ENCODE measurements around the gene KCNQ1.

DNA sequence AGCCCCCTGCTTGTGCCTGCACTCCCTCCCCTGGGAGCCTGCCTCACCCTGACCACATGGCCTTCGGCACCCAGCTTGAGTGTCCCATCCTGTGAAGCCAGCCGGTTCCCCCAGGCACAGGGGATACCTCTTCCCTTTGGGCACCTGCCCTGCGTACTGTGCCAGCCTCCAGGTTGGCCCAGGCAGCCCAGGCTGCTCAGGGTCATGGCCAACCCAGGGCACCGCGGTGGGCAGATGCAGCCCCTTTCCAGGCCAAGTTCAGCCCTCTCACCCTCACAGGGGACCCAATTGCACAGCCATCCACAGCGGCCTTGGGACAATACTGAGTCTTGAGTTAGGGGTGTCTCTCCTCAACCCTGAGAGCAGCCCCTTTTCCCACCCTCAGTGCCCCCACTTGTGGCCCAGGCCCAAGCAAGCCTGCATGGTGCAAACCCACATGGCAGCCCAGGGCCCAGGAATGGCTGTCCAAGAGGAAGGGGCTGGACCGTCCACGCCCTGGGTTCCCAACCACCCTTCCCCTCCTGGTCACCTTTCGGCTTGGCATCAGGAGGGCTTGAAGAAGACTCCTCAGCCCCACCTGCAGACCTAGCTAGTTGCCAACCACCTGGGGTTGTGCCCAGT, 353.0 kb downstream of the KCNQ1 start:
- TF ChIP-seq EZH2 (IDR thresholded peaks at IDR 0.05; ENCODE audit: borderline replicate concordance, insufficient read depth, low read length, poor library complexity, severe bottlenecking) = no peak
- TF ChIP-seq TAF1 (IDR thresholded peaks at IDR 0.05; ENCODE audit: low read depth) = no peak
- no peak for TF ChIP-seq RAD21 (conservative IDR thresholded peaks at IDR 0.05)
- TF ChIP-seq, protein P1, sequence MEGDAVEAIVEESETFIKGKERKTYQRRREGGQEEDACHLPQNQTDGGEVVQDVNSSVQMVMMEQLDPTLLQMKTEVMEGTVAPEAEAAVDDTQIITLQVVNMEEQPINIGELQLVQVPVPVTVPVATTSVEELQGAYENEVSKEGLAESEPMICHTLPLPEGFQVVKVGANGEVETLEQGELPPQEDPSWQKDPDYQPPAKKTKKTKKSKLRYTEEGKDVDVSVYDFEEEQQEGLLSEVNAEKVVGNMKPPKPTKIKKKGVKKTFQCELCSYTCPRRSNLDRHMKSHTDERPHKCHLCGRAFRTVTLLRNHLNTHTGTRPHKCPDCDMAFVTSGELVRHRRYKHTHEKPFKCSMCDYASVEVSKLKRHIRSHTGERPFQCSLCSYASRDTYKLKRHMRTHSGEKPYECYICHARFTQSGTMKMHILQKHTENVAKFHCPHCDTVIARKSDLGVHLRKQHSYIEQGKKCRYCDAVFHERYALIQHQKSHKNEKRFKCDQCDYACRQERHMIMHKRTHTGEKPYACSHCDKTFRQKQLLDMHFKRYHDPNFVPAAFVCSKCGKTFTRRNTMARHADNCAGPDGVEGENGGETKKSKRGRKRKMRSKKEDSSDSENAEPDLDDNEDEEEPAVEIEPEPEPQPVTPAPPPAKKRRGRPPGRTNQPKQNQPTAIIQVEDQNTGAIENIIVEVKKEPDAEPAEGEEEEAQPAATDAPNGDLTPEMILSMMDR (IDR thresholded peaks at IDR 0.05; ENCODE audit: poor library complexity, severe bottlenecking) = no peak
- TF ChIP-seq POLR2AphosphoS5 (IDR thresholded peaks at IDR 0.05) = no peak
- TF ChIP-seq, protein P2, sequence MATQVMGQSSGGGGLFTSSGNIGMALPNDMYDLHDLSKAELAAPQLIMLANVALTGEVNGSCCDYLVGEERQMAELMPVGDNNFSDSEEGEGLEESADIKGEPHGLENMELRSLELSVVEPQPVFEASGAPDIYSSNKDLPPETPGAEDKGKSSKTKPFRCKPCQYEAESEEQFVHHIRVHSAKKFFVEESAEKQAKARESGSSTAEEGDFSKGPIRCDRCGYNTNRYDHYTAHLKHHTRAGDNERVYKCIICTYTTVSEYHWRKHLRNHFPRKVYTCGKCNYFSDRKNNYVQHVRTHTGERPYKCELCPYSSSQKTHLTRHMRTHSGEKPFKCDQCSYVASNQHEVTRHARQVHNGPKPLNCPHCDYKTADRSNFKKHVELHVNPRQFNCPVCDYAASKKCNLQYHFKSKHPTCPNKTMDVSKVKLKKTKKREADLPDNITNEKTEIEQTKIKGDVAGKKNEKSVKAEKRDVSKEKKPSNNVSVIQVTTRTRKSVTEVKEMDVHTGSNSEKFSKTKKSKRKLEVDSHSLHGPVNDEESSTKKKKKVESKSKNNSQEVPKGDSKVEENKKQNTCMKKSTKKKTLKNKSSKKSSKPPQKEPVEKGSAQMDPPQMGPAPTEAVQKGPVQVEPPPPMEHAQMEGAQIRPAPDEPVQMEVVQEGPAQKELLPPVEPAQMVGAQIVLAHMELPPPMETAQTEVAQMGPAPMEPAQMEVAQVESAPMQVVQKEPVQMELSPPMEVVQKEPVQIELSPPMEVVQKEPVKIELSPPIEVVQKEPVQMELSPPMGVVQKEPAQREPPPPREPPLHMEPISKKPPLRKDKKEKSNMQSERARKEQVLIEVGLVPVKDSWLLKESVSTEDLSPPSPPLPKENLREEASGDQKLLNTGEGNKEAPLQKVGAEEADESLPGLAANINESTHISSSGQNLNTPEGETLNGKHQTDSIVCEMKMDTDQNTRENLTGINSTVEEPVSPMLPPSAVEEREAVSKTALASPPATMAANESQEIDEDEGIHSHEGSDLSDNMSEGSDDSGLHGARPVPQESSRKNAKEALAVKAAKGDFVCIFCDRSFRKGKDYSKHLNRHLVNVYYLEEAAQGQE (IDR thresholded peaks at IDR 0.05; ENCODE audit: borderline replicate concordance) = no peak
- TF ChIP-seq EP300 (conservative IDR thresholded peaks at IDR 0.05; ENCODE audit: poor library complexity, severe bottlenecking) = no peak
- no peak for TF ChIP-seq SMC3 (conservative IDR thresholded peaks at IDR 0.05; ENCODE audit: poor library complexity)

Data from neural cell (in vitro differentiated cells).